Daoy (cell line): ENCODE data around the gene HLA-F. TPM values are rescaled to one million over a fixed set of nuclear protein-coding genes. Genes with fewer than 3 reads are reported as not detected.

Experiments
- DNase-seq: peaks from one replicate; pipeline ENCODE4 v3.0.0-alpha.2; 2015; ENCODE audit warnings: low read depth
- total RNA-seq: library from RNA; depleted of rRNA; stranded (reverse); fragments of >200 nt; shearing (Covaris generic); gene quantifications from 2 replicates; pipeline ENCODE4 v1.2.3, GENCODE V29; 2014

HLA-F gene
- total RNA-seq, 1 experiment from 2014 or later, result 21.8 TPM

DNA sequence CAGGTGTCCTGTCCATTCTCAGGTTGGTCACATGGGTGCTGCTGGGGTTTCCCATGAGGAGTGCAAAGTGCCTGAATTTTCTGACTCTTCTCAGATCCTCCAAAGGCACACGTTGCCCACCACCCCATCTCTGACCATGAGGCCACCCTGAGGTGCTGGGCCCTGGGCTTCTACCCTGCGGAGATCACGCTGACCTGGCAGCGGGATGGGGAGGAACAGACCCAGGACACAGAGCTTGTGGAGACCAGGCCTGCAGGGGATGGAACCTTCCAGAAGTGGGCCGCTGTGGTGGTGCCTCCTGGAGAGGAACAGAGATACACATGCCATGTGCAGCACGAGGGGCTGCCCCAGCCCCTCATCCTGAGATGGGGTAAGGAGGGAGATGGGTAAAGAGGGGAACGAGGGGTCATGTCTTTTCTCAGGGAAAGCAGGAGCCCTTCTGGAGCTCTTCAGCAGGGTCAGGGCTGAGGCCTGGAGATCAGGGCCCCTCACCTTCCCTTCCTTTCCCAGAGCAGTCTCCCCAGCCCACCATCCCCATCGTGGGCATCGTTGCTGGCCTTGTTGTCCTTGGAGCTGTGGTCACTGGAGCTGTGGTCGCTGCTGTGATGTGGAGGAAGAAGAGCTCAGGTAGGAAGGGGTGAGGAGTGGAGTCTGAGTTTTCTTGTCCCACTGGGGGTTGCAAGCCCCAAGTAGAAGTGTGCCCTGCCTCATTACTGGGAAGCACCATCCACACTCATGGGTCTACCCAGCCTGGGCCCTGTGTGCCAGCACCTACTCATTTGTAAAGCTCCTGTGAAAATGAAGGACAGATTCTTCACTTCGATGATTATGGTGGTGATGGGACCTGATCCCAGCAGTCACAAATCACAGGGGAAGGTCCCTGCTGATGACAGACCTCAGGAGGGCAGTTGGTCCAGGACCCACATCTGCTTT, 2.0 kb downstream of the HLA-F start:
- DNase-seq, result no peak

- DNase-seq, result no peak
Measured at GRCh38 chr6:29726001-29726400, 2.8 kb downstream of the HLA-F start.

GRCh38 chr6:29726571-29727194, 3.4 kb downstream of the HLA-F start:
- no peak for DNase-seq

GRCh38 chr6:29727637-29728036, 4.4 kb downstream of the HLA-F start:
- DNase-seq, result no peak

DNA sequence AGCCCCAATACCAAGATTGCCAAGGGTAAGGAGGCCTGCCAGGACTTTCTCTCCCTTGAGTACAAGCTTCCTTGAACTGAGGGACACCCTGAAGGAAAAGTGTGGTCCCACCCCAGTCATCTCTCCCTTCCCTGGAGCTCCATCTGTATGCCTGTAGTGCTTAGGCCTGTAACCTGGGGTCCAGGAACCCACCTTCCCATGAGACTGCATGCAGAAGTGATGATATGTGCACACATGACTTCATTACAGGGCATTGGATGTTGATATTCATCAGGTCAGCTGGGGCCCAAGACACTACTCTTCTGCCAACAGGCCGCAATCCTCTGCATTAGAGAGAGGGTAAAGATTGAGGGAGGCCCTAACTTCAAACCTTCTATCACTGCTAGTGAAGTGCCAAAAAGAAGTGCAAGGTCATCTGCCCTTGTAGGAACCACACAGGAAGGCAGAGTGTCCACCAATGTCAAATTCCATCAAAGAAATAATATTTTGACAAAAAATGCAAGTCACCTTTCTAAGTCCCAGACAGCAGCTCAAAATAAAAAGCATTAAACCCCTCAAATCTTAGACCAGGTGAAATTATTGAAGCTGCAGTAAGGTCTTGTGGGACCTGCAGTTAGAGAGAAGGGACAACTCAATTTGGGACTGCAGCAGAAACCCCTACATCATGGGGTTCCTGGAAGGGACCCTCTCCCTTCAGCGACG, 5.1 kb downstream of the HLA-F start:
- no peak for DNase-seq

DNA sequence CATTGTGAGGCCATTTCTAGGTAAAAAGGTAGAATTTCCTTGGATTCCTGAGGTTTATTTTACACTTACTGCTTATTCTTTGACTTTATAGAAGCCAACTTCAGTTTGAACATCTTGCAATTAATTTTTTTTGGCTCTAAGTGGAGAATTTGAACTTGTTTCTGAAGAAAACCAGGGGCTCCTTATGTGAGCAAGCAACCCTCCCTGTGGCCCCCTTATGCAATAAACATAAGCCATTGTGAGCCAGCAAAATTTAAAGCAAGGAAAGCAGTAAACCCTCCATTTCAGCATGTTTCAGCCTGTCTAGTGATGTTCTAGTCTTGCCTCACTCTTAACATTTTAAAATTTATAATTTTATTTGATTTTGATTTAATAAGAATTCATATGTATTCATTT, 5.6 kb downstream of the HLA-F start:
- no peak for DNase-seq

GRCh38 chr6:29729774-29730328, 6.6 kb downstream of the HLA-F start:
- no peak for DNase-seq

- no peak for DNase-seq
Measured at GRCh38 chr6:29730575-29731126, 7.4 kb downstream of the HLA-F start.

- no peak for DNase-seq
Measured at GRCh38 chr6:29731281-29731680, 8.0 kb downstream of the HLA-F start.

- DNase-seq, result no peak
Measured at GRCh38 chr6:29733057-29733456, 9.8 kb downstream of the HLA-F start.

- DNase-seq, result no peak
Measured at GRCh38 chr6:29734046-29735018, 11.1 kb downstream of the HLA-F start.

DNA sequence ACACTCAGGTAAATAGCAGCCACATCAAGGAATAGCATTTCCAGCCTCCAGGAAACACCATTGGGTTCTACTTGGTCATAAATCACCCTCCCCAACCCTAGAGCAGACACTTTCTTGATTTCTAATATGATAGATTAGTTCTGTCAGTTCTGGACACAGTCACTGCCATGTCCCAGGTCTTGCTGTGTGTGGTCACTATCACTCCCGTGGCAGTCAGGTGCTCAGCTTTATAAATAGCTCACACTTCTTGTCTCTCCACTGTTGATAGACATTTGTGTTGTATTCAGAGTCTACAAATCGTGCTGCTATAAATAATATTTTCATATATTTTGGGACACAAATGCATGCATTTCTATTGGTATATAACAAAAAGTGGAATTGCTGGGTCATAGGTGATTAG, 13.3 kb downstream of the HLA-F start:
- no peak for DNase-seq

DNA sequence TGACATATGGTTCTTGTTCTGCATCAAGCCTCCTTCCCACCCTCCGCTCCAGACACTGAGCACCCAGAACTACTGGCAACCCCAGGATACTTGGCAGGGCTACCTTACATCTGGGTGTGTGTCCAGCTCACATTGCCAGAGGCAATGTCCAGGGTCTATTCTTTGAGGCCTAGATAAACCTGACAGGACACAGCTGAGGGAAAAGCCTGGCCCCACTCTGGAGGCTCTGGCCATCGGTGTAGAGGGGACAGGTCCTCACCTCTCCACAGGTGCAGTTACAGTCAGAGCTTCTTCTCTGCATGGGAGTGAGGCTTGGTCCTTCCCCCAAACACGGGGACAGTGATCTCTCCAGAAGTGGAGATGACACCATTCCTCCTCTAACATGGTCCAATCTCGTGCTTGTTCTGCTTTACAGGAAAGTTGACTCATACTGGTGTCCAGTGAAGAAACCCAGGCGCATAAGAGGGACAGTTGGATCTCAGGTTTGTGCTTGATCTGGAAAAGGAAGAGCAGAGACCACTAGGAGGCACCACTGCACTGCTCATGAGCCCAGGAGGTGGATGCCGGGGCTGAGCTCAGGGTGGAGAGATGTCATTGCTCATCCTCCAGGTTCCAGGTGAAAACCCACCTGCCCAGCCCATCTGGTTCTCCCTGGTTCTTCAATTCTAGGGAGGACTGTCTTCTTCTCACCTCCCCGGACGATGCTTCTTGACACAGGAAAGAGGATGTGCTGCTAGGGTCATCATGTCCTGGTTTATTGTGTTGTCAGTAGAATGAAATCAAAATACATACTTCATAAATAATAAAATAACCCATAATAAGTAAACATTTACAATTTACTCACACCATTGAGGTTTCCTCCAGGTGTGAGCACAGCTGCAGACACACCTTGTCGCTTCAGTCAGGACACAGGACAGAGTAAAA, 14.7 kb downstream of the HLA-F start:
- peak; percentile 69 for DNase-seq

DNA sequence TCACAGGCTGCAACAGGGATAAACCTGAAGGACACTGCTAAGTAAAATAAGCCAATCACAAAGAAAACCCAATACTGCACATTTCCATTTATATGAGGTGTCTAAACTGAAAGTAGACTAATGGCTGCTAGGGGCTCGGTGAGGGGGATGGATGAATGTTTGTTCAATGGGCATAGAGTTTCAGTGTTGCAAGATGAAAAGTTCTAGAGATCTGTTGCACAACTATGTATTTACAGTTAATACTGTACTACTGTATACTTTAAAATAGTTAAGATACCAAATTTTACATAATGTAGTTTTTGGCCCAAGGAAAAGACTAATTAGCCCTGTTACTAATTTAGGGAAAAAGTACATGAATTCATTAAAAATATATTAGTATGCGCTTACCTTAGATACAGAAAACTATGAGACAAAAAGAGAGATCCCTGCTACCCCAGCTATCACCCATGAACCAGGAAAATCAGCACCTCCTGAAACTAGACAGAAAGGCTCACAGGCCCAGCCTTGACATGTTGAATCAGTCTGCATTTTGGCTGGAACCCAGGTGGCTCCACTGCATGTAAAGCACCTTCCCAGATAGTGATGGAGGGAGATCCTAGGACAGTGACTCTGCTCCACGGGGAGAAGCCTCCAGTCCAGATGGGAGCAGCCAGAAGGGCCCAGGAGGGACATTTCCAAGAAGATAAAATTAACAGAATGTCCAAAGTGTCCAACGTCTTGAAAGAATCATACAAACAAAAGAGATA, 16.1 kb downstream of the HLA-F start:
- DNase-seq, result no peak

DNA sequence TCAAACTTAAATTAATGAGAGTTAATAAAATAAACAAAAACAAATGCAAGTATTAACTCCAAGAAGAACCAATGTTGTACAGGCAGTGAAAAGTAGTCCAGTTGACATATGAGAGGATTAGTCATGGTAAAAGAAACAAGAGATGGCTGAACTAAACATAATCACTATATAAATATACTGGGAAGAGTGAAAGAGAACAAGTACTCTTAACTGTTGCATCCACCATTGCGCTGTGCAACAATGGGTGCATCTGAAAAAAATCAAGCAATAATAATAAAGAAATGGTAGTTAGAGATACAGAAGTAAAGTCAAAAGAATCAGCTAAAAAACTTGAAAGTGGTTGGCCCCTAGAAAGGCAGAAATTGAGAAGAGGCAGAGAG, 16.6 kb downstream of the HLA-F start:
- no peak for DNase-seq

- DNase-seq, result no peak
Measured at GRCh38 chr6:29741592-29741991, 18.4 kb downstream of the HLA-F start.

- no peak for DNase-seq
Measured at GRCh38 chr6:29742127-29742526, 18.9 kb downstream of the HLA-F start.

GRCh38 chr6:29743025-29743424, 19.8 kb downstream of the HLA-F start:
- no peak for DNase-seq

GRCh38 chr6:29743568-29743967, 20.3 kb downstream of the HLA-F start:
- no peak for DNase-seq
